Natural killer cell (primary cell): Measurements from ENCODE around the gene PEAK1. TPM values are rescaled to one million over a fixed set of nuclear protein-coding genes. Genes with fewer than 3 reads are reported as not detected.

Experiments used
- ATAC-seq, 3 donors: fragments of 150-1000 bp in 2 of 3; fragments of 200-7000 bp in 1 of 3; cut with Tn5 transposase; 1 replicate in 1 of 3; 2 replicates in 2 of 3; pipeline ENCODE4 v1.10.0; 2021; ENCODE audit warnings: mild to moderate bottlenecking in 2 of 3, moderate library complexity in 2 of 3
- DNase-seq, 2 donors: peaks; one replicate each; pipeline versions ENCODE4 v3.0.0 to v3.0.0-alpha.2; 2013 to 2021; ENCODE audit warnings: mixed read lengths in 1 of 2
- H3K27ac ChIP-seq: one replicate; pipeline ENCODE4 v1.5.1; 2013; ENCODE audit warnings: mild to moderate bottlenecking, low read length
- H3K27me3 ChIP-seq: one replicate; pipeline ENCODE4 v1.6.1; 2013; ENCODE audit warnings: low read length; ENCODE audit not compliant: control insufficient read depth, insufficient read depth
- H3K36me3 ChIP-seq: one replicate; pipeline ENCODE4 v1.6.1; 2013; ENCODE audit warnings: low read length; ENCODE audit not compliant: control insufficient read depth, insufficient read depth
- H3K4me1 ChIP-seq: one replicate; pipeline ENCODE4 v1.6.1; 2013; ENCODE audit warnings: low read length; ENCODE audit not compliant: control insufficient read depth, insufficient read depth
- H3K4me3 ChIP-seq: one replicate; pipeline ENCODE4 v1.5.1; 2013; ENCODE audit warnings: low read length
- H3K9me3 ChIP-seq: one replicate; pipeline ENCODE4 v1.6.1; 2013; ENCODE audit warnings: low read length; ENCODE audit not compliant: control insufficient read depth, insufficient read depth
- H3K27ac Mint-ChIP-seq, 2 donors: one replicate each; pipeline ENCODE4 v1.8.0; 2022; ENCODE audit warnings: mild to moderate bottlenecking in 2 of 2, mixed read lengths in 2 of 2, moderate library complexity in 1 of 2
- H3K27me3 Mint-ChIP-seq, 2 donors: one replicate each; pipeline ENCODE4 v1.8.0; 2022; ENCODE audit warnings: low read depth in 2 of 2, mixed read lengths in 2 of 2
- H3K36me3 Mint-ChIP-seq: one replicate; pipeline ENCODE4 v1.8.0; 2022; ENCODE audit warnings: mixed read lengths
- H3K4me1 Mint-ChIP-seq, 2 donors: one replicate each; pipeline ENCODE4 v1.8.0; 2022; ENCODE audit warnings: mixed read lengths in 2 of 2
- H3K4me3 Mint-ChIP-seq: one replicate; pipeline ENCODE4 v1.8.0; 2022; ENCODE audit warnings: mild to moderate bottlenecking, moderate library complexity, mixed read lengths
- H3K9me3 Mint-ChIP-seq, 2 donors: one replicate each; pipeline ENCODE4 v1.8.0; 2022; ENCODE audit warnings: mixed read lengths in 2 of 2
- CTCF ChIP-seq: fragments of 200-600 bp; IDR thresholded peaks from one replicate; pipeline ENCODE4 v1.8.0; 2022; ENCODE audit warnings: antibody characterized with exemption
- WGBS: methylation state at CpG from one replicate; pipeline ENCODE4 v1.1.7; 2013; ENCODE audit warnings: missing lambda C conversion rate; ENCODE audit not compliant: insufficient coverage; 5-methylcytosine and 5-hydroxymethylcytosine counted together
- intact Hi-C: fragments of 100-400 bp; cut with micrococcal nuclease; formaldehyde crosslinking; loops from one replicate; pipeline ENCODE4 v1.14.2; 2022
- total RNA-seq, 4 donors: library from RNA; stranded (reverse); fragments of 120-200 nt in 1 of 4; gene quantifications; one replicate each; pipeline versions ENCODE4 v1.2.3 to v1.2.4, GENCODE V29; 2013 to 2022

Gene PEAK1
- total RNA-seq, 3 donors from 2014 or later (not counting 1 experiment from before 2014, with no cell fraction given): 59.3 to 73.9 (median 69.1) TPM

- H3K27ac ChIP-seq: peak within 1 kb of the TSS; percentile 66
- H3K4me3 ChIP-seq: peak within 1 kb of the TSS; percentile 64
- Mint-ChIP-seq H3K4me3 (peak within 1 kb of the TSS; percentile 88), H3K27me3 (no peaks in the 10 kb centered on the region), H3K4me1 (peaks cover 39 to 40% of the 10 kb centered on the region in 2 donors), H3K9me3 (no peaks in the 10 kb centered on the region), H3K27ac (peak within 1 kb of the TSS; percentile 65 to 90), H3K36me3 (no peaks in the 10 kb centered on the region)
- DNase-seq (peak; percentile 88 to 95), ATAC-seq (peak; percentile 97 to 98 (median 97))
- H3K4me1 ChIP-seq: peaks cover 16% of the 10 kb centered on the region
- no peaks in the 10 kb centered on the region for H3K9me3 ChIP-seq
- TF ChIP-seq CTCF: no peak
- H3K27me3 ChIP-seq: no peaks in the 10 kb centered on the region
- intact Hi-C loops: loop anchor here (2.0 to 5.0 kb wide), 3 partner anchors 30 to 140 kb away; partner anchors contain the start of gene RCN2
- H3K36me3 ChIP-seq: no peaks in the 10 kb centered on the region
- under 1% methylated on average over 97 of the region's 97 CpGs for WGBS
These were observed 349.2 kb downstream of the PEAK1 start, which contains the start of gene TSPAN3 for GRCh38 chr15:77070495-77071304. Gene TSPAN3, minus strand, starts transcription at chr15:77071109. Its CDS starts 155 bp downstream, at chr15:77070954.

- peaks cover 16% of the 10 kb centered on the region for H3K4me1 ChIP-seq
- no peak for DNase-seq
- peak overlapping the region; percentile 64 for H3K4me3 ChIP-seq
- WGBS: under 1% methylated on average over 18 of the region's 18 CpGs
- intact Hi-C loops: loop anchor here (2.0 to 5.0 kb wide), 3 partner anchors 29 to 139 kb away; partner anchors contain the start of gene RCN2
- H3K9me3 ChIP-seq: no peaks in the 10 kb centered on the region
- H3K27me3 Mint-ChIP-seq: no peaks in the 10 kb centered on the region
- no peaks in the 10 kb centered on the region for H3K27me3 ChIP-seq
- H3K9me3 Mint-ChIP-seq: no peaks in the 10 kb centered on the region
- peak overlapping the region; percentile 55 to 90 for H3K27ac Mint-ChIP-seq
- H3K27ac ChIP-seq: peak overlapping the region; percentile 56
- peak overlapping the region; percentile 88 for H3K4me3 Mint-ChIP-seq
- peaks cover 39 to 40% of the 10 kb centered on the region in 2 donors for H3K4me1 Mint-ChIP-seq
- TF ChIP-seq CTCF: no peak
- no peaks in the 10 kb centered on the region for H3K36me3 Mint-ChIP-seq
- no peaks in the 10 kb centered on the region for H3K36me3 ChIP-seq
- ATAC-seq: no peak
These were observed 349.8 kb downstream of the PEAK1 start for GRCh38 chr15:77070180-77070494.

GRCh38 chr15:77069521-77070121 lies 350.3 kb downstream of the PEAK1 start:
- no peaks in the 10 kb centered on the region for H3K36me3 ChIP-seq
- no peaks in the 10 kb centered on the region for H3K27me3 ChIP-seq
- Mint-ChIP-seq H3K36me3 (no peaks in the 10 kb centered on the region), H3K27me3 (no peaks in the 10 kb centered on the region), H3K4me1 (peaks cover 39 to 40% of the 10 kb centered on the region in 2 donors), H3K27ac (peak overlapping the region; percentile 55 to 90), H3K4me3 (peak overlapping the region; percentile 88), H3K9me3 (no peaks in the 10 kb centered on the region)
- TF ChIP-seq CTCF: no peak
- ATAC-seq: no peak
- 65% methylated on average over 6 of the region's 13 CpGs for WGBS
- peaks cover 16% of the 10 kb centered on the region for H3K4me1 ChIP-seq
- intact Hi-C loops: loop anchor here (2.0 to 5.0 kb wide), 3 partner anchors 29 to 139 kb away; partner anchors contain the start of gene RCN2
- no peak overlapping the region for H3K27ac ChIP-seq
- no peak for DNase-seq
- H3K4me3 ChIP-seq: peak overlapping the region; percentile 64
- H3K9me3 ChIP-seq: no peaks in the 10 kb centered on the region
